COLO829 (cell line): ENCODE measurements around the gene CYB561.

ENCODE experiments used
- DNase-seq: peaks from one replicate; pipeline ENCODE4 v3.0.0; 2012; ENCODE audit warnings: low spot score

Gene CYB561

DNA sequence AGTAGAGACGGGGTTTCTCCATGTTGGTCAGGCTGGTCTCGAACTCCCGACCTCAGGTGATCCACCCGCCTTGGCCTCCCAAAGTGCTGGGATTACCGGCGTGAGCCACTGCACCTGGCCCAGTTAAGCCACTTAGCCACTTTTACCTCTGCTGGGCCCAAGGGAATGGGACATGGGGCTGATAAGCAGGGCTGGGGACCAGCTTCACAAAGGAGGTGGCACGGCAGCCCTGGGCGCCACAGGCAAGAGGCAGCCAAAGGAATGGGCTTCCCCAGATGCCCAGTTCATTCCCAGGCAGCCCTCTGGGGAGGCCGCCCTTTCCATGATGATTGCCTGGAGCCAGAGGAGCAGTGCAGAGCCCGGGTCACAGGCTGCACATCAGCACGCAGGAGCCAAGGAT, 5.0 kb upstream of the CYB561 start:
- no peak for DNase-seq

DNA sequence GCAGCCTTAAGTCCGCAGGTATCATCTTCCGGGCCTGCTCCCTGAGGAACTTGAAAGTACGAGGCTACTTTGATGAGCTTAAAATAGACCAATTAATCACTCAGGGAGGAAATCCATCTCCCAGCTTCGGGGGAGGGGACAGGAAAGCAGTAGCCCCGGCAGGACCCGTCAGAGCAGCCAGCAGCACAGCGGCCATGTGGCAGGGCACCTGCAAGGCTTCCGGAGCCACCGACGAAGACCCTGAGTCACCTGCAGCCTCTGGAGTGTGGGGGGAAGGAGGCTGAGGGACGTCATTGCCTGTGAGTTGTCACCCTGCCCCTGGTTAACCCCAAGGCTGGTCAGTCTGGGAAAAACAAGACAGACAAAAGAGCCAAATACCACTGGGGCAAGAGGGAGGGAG, 4.4 kb upstream of the CYB561 start:
- no peak for DNase-seq

DNA sequence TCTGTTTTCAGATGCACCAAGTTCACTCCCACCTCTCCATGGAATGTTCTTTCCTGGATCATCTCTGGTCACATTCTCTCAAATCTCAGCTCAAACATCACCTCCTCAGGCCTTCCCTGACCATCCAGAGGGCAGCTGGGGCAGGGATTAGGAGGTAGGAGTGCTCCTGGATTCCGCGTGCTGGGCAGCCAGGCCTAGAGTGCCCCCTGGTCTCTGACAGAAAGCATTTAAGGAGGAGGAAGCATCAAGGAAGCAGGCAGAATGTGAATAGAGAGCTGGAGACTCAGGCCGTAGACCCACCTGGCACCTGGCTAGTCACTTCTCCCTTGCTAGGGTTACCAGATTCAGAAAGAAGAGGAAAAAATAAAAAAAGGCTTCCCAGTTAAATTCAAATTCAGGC, 2.5 kb upstream of the CYB561 start:
- DNase-seq, result no peak

DNA sequence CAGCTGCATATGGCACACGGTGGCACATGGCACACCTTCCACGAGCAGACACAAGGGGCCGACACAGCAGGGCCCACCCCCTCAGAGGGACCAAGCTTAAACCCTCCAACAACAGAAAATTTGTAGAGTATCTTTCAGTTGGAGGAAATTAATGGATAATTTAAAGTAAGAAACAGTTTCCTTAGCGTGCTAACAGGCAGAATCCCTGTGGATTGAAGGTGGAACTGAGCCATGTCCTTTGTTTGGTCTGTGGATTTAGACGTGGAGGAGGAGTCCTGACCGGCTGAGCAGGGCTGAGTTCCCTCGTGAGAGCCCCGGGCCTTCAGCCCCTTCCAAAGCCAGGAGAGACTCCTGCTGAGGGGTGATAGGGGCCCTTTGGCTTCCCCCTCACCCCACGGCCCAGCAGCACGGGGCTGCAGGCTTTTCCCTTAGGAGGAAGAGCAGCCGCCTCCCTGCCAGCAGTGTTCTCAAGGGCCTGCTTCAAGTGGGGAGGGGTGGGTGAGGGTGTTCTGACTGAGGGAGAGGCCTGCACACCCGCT, 1.4 kb upstream of the CYB561 start:
- DNase-seq, result no peak

DNA sequence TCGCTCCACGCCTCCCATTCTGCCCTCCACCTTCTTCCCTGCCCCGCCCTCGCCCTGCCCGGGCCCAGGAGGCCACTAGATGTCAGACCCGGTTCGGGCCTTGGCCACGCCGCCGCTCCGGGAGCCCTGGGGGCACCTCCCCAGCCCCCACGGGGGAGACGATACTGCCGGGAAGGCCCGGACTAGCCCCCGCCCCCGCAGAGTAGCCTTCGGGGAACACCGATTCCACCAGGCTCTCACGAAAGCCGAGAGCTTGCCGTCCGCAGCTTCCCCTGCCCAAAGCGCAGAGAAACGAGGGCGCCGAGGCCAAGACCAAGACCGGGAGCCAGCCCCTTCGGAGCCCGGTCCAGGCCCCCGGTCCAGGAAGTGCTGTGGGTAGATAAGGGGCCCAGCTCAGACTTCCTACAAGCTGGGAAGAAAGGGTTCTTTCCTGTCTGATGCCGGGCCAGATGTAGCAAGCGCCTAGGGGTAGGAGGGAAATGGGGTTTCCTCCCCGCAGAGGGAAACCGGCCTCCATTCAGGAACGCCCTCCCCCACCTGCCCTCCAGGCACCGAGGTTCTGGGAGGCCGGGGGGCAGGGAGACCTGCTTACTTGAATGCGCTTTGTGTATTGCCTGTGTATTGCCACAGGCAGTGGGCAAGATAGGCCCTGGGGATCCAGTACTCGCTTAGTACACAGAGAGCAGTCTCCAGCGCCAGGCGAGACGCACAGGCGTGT, 806 bp upstream of the CYB561 start:
- no peak for DNase-seq

DNA sequence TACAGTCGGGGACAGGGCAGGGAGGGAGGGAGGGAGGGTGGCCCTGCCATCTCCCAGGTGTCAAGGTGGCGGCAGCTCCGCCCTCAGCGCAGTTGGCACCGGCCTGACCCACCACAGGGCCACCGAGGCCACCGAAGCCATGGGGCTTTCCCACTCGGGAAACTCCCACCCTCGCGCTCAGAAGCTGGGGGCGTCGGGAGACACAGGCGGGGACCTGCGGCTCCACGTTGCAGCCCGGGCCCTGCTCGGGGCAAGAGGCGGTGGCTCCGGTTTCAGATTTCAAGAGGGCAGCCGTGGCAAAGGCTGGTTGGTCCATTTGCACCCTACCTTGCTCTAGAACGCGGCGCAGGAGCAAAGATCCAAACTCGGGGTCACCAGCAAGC, 544 bp downstream of the CYB561 start:
- no peak for DNase-seq

DNA sequence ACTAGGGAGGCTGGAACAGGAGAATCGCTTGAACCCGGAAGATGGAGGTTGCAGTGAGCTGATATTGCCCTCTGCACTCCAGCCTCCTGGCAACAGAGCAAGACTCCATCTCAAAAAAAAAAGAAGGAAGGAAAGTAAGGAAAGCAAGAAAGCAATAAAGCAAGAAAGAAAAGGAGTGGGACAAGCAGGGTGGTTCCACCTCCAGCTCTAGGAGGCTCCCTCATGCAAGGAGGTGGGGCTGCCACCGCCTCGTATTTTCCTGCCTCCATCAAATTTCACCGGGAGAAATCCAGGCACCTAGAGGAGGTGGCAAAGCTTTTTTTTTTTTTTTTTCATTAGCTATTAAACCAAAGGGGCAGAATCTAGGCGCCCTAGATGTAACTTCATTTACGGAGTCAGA, 1.0 kb downstream of the CYB561 start:
- DNase-seq, result no peak

DNA sequence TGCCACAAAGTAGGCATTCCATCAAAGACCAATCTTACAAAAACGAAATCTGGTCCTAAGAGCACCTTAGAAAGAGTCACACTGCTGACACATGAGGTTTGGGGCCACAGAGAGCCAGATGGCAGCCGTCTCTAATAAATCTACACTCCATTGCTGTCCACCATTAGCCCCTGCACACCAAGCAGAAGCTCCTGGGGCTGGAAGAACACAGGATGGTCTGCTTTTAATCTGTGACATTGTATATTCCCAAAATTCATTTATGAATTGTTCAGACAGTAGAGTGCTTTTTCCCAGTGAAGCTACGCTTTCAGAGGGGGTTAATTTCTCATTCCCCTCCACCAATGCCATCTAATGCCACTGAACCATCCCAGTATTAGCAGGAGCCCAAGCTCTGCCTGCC, 1.6 kb downstream of the CYB561 start:
- no peak for DNase-seq

DNA sequence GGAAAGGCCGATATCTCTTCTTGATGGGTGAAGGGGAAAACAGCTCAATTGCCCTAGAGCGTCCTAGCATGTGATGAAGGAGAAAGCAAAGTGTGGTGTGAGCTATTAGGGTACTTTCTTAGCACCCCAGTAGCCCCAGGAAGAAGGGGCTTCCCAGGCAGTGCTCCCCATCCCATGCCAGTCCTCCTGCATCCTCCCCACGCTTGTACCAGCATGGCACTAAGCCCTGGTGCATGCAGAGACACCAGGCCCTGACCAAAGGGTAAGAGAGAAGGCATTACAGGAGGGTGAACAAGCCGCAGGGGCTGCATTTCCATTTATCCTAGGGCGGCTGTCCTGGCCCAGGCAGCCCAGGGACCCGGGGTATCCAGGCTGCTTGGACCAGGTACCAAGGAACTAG, 3.1 kb downstream of the CYB561 start:
- DNase-seq, result no peak

DNA sequence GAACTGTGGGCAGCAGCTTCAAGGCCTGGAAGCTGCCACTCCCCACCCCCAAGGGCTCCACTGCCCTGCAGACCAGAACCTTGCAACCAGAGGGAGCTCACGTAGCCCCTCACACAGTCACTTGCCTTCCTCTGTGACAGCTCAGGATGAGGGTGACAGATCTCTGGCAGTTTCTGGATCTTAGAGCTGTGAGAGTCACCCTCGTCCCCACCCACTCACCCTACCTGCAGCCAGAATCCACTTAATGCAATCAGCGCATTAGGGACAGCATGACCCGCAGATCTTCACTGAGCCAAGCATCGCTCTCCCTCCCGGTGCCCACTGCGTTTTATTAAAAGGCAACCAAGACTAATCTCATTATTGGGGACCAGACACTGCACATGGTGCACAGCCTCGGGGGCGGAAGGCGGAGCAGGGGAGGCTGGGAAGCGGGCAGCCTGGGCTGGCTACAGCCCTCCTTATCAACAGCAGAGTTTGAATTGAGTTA, 3.5 kb downstream of the CYB561 start:
- no peak for DNase-seq

DNA sequence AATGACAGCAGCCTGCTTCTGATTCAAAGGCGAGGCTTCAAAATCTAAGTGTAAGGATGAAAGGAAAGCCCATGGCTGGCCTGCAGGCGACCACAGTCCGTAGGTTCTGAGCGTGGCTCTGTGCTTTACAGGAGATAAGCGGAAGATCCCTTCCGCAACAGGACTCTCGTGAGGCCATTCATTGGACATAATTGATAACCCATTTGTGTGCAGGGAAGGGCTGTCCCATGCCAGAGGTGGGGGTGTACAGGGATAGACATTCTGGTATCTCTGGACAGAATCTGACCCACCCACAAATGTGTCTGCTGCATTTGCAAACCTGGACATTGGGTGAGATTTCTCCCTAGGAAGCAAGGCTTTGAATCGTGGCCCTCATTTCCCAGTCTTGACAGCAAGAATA, 4.0 kb downstream of the CYB561 start:
- no peak for DNase-seq

DNA sequence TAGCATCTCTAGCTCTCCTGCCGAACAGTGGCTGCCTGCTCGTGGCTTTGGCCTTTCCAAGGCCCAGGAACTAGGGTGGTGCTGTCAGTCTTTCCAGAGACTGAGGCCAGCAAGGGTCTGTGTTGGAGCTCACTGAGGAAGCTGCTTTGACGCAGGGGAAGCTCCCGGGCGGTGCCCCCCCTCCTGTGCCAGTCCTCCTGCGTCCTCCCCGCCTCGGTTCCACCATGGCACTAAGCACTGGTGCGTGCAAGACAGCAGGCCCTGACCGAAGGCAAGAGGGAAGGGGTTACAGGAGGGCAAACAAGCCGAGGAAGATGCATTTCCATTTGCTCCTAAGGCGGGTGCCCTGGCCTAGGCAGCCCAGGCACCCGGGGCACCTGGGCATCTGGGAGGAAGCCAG, 4.5 kb downstream of the CYB561 start:
- no peak for DNase-seq

DNA sequence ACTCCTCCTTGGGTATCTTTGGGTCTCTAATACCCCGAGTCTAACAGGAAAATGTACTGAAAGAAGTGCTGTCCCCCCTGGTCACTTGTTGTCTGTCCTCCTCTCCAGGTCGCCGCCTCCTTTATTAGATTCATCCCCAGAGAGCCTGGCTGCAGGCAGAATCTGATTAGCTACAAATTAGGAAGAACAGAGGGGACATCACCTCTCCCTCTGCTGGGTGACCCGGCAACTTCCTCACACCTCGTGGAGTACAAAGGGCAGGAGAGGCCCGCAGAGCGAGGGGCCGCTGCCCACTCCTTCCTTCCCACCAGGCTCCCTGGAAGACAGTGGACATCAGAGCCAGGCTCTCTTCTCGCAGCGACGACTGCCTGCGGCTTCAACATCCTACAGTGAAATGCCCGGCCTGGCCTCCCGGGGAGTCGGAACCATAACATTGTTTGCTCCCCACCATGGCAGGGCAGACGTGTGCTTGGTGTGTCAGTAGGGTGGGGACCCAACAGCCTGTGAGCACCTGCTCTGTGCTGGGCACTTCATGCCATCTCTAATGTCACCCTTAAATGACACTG, 5.3 kb downstream of the CYB561 start:
- DNase-seq, result no peak

DNA sequence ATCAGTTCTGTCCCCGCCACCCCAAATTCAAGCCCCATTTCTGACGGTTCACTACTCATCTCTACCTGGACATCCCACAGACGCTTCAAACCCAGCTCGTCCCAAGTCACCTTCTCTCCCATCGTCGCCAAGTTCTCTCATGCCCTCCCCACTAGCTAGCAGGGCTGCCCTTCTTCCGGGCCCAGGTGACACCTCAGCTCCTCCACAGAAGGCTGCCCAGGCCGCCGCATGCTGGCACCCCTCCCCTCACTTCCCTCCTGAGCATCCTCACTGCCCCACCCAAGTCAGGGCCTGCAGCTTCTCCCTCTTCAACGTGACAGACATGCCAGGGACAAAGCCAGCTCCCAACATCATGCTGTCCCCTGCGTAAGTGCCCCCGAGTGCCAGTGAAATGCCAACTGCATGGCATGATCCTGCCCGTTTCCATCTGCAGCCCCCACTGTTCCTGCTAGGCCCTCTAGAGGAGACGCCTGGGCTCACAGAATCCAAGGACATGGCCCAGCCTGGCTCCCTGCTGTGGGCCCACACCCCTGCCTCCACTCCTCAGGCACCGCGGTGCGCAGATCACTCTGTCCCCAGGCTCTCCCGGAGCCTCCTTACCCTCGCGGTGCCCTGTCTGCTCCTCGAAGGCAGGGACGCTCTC, 5.9 kb downstream of the CYB561 start:
- DNase-seq, result no peak

DNA sequence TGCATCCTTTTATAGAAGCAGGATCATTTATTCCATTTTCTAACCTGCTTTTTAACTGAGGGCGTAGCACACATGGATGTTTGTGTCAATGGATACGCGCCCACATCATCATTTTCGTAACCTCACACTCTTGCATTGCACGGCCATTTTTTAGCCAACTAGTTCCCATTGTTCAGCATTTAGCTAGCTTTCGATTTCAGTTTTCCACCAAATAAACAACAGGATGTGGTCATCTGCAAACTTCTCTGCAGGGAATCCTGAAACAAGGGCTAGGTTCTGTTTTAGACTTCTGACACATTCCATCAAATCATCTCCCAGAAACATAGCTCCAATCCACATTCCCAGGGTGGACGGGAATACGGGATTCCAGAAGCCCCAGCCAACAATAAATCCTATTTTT, 6.4 kb downstream of the CYB561 start:
- peak; percentile 32 for DNase-seq

DNA sequence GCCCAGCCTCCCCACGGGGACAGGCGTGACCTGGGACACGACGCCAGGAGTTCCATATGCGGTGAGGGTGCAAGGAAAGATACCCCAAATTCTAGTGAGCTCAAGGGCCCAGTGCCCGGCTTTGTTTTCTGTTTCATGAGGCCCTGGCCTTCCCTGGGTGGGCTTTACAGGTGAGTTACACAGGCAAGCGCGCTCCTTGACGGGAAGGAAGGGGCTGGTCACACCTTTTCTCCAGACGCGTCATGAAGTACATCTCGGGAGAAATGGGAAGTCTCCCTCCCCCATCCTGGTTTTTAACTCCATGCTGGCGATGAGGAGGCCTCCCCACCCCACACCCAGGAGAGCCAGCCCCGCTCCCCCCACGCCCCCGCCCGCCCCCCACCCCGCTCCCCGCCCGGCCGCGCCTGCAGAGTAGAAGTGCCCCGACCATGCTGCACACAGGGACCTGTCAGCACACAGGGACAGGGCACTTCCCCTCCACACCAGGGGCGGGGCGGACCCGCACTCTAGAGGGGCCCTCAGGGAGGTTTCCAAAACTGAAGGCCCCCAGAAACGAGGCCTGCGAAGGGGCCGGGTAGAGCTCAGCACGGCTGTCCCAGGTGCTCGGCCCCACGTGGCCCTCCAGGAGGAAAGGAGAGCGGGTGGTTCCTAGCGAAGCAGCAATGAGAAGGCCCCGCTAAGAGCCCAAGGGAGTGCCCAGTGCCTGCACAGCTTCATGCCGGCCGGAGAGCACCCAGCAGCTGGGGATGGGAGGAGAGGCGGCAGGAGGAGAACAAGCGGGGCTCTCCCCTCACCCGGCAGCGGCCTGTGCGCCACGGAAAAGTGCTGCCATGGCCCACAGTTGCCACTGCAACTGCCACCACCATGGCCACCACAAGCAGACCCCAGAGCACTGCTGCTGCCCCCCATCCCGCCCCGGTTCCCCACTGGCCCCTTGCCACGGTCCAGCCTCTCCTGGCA, 7.7 kb downstream of the CYB561 start:
- no peak for DNase-seq

DNA sequence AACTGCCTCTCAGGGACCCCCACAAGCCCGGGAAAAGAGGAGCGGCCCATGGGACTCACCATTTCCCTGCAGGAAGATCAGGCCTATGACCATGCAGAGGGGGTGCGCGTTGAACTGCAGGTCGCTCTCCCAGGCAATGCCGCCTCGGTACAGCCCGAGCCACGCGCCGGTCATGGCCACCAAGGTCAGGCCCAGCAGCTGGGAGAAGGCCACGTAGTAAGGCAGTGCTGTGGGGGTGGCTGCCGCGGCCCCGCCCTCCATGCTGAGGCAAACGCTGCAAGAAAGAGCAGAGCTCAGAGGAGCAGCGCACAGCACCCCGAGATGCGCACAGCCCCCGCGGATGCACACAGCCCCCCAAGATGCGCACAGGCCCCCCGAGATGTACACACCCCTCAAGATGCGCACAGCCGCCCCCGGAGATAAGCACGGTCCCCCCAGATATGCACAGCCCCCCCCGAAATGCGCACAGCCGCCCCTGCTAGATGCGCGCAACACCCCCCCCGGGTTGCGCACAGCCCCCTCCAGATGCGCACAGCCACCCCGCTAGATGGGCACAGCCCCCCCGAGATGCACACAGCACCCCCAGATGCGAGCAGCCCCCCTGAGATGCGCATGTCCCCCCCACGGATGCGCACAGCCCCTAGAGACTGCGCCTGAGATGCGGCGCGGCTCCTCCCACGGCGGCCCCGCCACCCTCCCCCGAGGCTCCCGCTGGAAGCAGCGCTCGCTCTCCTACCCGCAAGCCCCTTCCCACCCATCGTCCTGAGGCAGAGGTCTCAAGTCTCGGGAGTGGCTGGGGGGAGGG, 8.6 kb downstream of the CYB561 start:
- no peak for DNase-seq

DNA sequence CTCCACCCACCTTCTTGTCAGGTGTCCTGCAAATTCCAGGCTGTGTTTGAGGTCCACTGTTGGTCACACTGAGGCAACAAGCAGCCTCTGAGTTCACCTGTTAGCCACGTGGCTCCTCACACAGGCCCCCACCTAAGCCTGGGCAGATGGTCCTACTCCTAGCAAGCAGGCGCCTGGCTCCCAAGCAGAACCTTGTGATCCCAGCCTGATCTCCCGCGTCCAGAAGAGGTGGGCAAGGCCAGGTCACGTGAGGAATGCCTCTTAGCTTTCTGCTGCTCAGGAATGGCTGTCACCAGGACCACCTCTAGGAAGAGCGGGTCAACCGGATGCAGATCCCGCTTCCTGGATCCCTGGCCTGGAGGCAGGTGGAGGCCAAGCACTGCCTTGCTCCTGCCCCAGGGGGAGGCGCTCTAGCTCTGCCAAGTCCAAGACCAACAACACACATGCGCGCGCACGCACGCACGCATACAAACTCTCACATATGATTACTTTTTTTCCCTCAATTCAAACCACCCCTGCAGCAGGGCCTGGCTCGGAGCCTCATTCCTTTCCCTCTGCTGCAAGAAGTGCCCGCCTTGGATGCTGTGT, 9.5 kb downstream of the CYB561 start:
- DNase-seq, result no peak

DNA sequence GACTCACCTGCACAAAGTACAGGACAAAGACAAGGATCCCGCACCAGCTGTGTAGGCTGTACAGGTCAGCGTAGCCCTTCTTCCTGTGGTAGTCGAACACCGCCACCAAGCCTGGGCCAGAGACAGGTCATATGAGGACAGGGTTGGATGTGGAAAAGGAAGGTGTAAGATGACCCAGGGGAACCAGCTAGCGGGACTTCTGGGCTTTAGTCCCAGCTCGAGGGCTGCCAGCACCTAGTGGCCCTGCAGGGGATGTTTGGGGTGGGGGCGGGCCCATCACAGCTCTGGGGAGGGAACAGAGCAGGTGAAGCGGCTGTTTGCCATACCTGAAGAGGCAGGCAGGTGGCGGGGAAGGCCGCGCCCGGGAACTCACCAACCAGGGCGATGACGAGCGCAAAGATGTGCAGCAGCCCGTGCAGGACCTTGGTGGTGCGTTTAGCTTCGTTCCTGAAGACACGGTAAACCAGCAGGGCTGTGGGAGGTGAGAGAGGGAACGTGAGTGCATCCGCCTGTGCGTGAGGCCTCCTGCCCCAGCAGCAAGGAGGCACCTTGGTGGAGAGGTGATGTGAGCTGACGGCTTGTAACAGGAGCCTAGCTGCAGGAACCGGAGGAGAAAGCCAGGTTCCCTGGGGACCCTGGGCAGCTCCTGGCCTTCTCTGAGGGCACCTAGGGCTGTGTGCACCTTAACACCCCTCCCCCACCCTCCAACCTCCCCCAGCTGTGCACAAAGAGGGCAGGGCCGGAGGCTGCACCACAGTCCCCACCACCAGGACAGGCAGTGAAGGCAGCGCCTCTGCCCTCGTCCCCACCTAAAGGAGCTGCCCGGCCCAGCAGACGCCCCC, 10.2 kb downstream of the CYB561 start:
- no peak for DNase-seq

DNA sequence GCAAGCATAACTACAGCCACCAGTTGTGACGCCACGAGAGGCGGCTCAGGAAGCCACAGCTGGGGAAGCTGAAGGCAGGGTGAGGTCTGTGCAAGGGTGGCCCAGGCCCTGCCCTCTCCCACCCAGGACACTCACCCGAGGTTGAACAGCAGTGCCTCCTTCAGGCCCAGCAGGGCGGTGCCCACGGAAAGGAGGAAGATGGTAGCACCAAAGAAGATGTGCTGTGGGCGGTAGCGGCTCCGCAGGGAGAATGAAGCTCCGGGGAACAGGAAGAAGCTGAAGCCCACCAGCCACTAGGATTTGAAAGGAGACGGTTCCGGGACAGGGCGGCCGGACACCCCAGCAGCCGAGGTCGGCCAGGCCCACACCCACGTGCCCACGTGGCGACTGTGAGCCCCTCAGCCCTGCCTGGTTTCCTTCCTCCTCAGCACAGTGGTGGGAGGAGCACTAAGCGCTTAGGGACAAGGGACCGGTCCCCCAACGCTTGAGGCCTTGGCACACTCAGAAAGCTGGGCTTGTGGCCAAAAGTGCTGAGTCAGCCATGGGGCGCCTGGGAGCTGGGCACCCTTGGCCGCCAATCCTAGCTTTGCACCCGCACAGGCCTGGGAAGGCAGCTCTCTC, 11.0 kb downstream of the CYB561 start:
- DNase-seq, result no peak
